Right lobe of liver (tissue), 6 donors: ENCODE data around the gene ACP3. TPM values are rescaled to one million over a fixed set of nuclear protein-coding genes. Genes with fewer than 3 reads are reported as not detected.
A peak's percentile ranks its signal among the peaks of the same experiment; 100 is the strongest.
"Not testable (repeated sequence)": the region's sequence is repeated elsewhere in the genome, so short reads cannot be mapped to it uniquely, and the experiment has no call there.

ENCODE experiments used
- ATAC-seq, 4 donors: fragments of 200-7000 bp; cut with Tn5 transposase; one replicate each; pipeline ENCODE4 v1.9.1; 2020; ENCODE audit warnings: mild to moderate bottlenecking in 4 of 4, moderate library complexity in 4 of 4
- DNase-seq, 3 donors: peaks; one replicate each; pipeline ENCODE4 v3.0.0-alpha.2; 2020
- H3K27ac ChIP-seq, 3 donors: fragments of 200-600 bp; one replicate each; pipeline ENCODE4 v1.8.0; 2022
- H3K27me3 ChIP-seq, 2 donors: fragments of 200-600 bp; one replicate each; pipeline ENCODE4 v1.8.0; 2022
- H3K36me3 ChIP-seq, 4 donors: fragments of 200-600 bp; sonication (generic) in 1 of 4; one replicate each; pipeline versions ENCODE4 v1.5.1 to v1.8.0; 2017 to 2022; ENCODE audit warnings: control low read depth in 1 of 4
- H3K4me1 ChIP-seq, 4 donors: fragments of 200-600 bp; sonication (generic) in 1 of 4; one replicate each; pipeline versions ENCODE4 v1.5.1 to v1.8.0; 2017 to 2022; ENCODE audit warnings: control low read depth in 1 of 4
- H3K4me3 ChIP-seq, 3 donors: fragments of 200-600 bp; one replicate each; pipeline ENCODE4 v1.8.0; 2022
- H3K9me3 ChIP-seq, 4 donors: fragments of 200-600 bp; sonication (generic) in 1 of 4; one replicate each; pipeline versions ENCODE4 v1.5.1 to v1.8.0; 2017 to 2022; ENCODE audit warnings: control low read depth in 1 of 4
- POLR2A ChIP-seq: fragments of 450-650 bp; IDR thresholded peaks from one replicate; pipeline ENCODE4 v1.6.1; 2017; ENCODE audit warnings: antibody characterized with exemption, mild to moderate bottlenecking
- WGBS: methylation state at CpG from one replicate; pipeline ENCODE4 v1.1.6; 2018; ENCODE audit warnings: low coverage, low lambda C conversion rate; ENCODE audit not compliant: insufficient coverage; ENCODE audit errors: missing lambda C conversion rate; 5-methylcytosine and 5-hydroxymethylcytosine counted together
- intact Hi-C, 2 donors: fragments of 100-400 bp; cut with DNase I; formaldehyde crosslinking; loops; one replicate each; pipeline versions ENCODE4 v1.11.2 to v1.14.1; 2022
- total RNA-seq, 6 experiments: library from RNA; depleted of rRNA in 2 of 6; stranded (reverse); fragments of >200 nt in 2 of 6; fragmentation: NEBNext Ultra II Directional in 3 of 6; extraction: Animal tissue kit (Norgen Biotek cat#: 25700) in 3 of 6; gene quantifications; one replicate each; pipeline versions ENCODE4 v1.1.0 to v1.2.4, GENCODE V29; 2016 to 2023
- TF ChIP-seq, protein P1 (sequence below), 4 donors: fragments of 200-600 bp in 3 of 4; fragments of 450-650 bp in 1 of 4; IDR thresholded peaks; one replicate each; pipeline versions ENCODE4 v1.5.1 to v1.8.0; 2016 to 2022; ENCODE audit warnings: antibody characterized with exemption in 4 of 4, mild to moderate bottlenecking in 2 of 4
- donor health status: DM: no; HTN: yes; CAD: no.
- donor health status: DM: no; HTN: no; CAD: no.
- donor health status: DM: no; HTN: no; CAD: no.
- donor health status: DM: no; HTN: yes; CAD: no.
- donor health status: DM: no; HTN: yes; CAD: no.

ACP3 gene
- total RNA-seq, 6 experiments from 2014 or later: 0.12 to 0.49 (median 0.22) TPM; not detected in 1

- no peak for ATAC-seq
- no peaks in the 10 kb centered on the region for H3K9me3 ChIP-seq
- no peak for DNase-seq
- H3K27me3 ChIP-seq: no peaks in the 10 kb centered on the region
- H3K4me3 ChIP-seq: no peak overlapping the region
- H3K4me1 ChIP-seq: no peaks in the 10 kb centered on the region
- no peak overlapping the region for H3K27ac ChIP-seq
- H3K36me3 ChIP-seq: no peaks in the 10 kb centered on the region
- WGBS: 45% methylated on average over 1 of the region's 1 CpG
- TF ChIP-seq POLR2A: no peak
- TF ChIP-seq, protein P1, sequence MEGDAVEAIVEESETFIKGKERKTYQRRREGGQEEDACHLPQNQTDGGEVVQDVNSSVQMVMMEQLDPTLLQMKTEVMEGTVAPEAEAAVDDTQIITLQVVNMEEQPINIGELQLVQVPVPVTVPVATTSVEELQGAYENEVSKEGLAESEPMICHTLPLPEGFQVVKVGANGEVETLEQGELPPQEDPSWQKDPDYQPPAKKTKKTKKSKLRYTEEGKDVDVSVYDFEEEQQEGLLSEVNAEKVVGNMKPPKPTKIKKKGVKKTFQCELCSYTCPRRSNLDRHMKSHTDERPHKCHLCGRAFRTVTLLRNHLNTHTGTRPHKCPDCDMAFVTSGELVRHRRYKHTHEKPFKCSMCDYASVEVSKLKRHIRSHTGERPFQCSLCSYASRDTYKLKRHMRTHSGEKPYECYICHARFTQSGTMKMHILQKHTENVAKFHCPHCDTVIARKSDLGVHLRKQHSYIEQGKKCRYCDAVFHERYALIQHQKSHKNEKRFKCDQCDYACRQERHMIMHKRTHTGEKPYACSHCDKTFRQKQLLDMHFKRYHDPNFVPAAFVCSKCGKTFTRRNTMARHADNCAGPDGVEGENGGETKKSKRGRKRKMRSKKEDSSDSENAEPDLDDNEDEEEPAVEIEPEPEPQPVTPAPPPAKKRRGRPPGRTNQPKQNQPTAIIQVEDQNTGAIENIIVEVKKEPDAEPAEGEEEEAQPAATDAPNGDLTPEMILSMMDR (IDR thresholded peaks at IDR 0.05): no peak
- intact Hi-C loops: no loop called here
Observed at GRCh38 chr3:132395126-132395525, 77.9 kb downstream of the ACP3 start.

DNA sequence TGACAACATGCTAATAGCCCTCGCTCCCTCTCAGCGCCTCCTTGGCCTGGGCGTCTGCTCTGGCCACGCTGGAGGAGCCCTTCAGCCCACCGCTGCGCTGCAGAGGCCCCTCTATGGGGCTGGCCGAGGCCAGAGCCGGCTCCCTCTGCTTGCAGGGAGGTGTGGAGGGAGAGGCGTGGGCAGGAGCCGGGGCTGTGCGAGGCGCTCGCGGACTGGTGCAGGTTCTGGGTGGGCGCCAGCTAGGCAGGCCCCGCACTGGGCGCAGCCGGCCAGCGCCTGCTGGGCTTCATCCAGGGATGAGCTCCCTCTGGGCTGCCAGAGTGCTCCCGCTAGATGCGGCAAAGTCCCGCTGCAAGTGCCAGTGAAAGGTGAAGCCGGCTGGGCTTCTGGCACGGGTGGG lies 79.0 kb downstream of the ACP3 start:
- TF ChIP-seq, protein P1 (IDR thresholded peaks at IDR 0.05): no peak
- no peak for TF ChIP-seq POLR2A
- 80% methylated on average over 1 of the region's 24 CpGs for WGBS
- DNase-seq: no peak

GRCh38 chr3:132396776-132397175 lies 79.6 kb downstream of the ACP3 start:
- H3K4me1 ChIP-seq, H3K36me3 ChIP-seq, intact Hi-C loops, DNase-seq, H3K27ac ChIP-seq, H3K9me3 ChIP-seq, H3K27me3 ChIP-seq, H3K4me3 ChIP-seq, ATAC-seq: not testable (repeated sequence)
- WGBS: no CpG with 5 or more reads among the region's 8 CpGs

More for the DNA sequence above, 79.0 kb downstream of the ACP3 start:
- Histone ChIP-seq H3K4me3 (no peak overlapping the region), H3K36me3 (no peaks in the 10 kb centered on the region), H3K27ac (no peak overlapping the region), H3K4me1 (no peaks in the 10 kb centered on the region), H3K9me3 (no peaks in the 10 kb centered on the region), H3K27me3 (no peaks in the 10 kb centered on the region)
- intact Hi-C loops: no loop called here
- no peak for ATAC-seq

- Histone ChIP-seq H3K4me3 (no peak overlapping the region), H3K9me3 (no peaks in the 10 kb centered on the region), H3K36me3 (no peaks in the 10 kb centered on the region), H3K4me1 (no peaks in the 10 kb centered on the region), H3K27ac (no peak overlapping the region), H3K27me3 (no peaks in the 10 kb centered on the region)
- TF ChIP-seq, protein P1 (IDR thresholded peaks at IDR 0.05): peak; percentile 64 to 77 (median 72)
- no peak for TF ChIP-seq POLR2A
- 61% methylated on average over 5 of the region's 5 CpGs for WGBS
- intact Hi-C loops: no loop called here
- ATAC-seq: peak; percentile 70 to 85 (median 74)
- DNase-seq: no peak
Observed at GRCh38 chr3:132399054-132399929, 82.1 kb downstream of the ACP3 start.

GRCh38 chr3:132401255-132401654 lies 84.0 kb downstream of the ACP3 start:
- intact Hi-C loops: no loop called here
- no peaks in the 10 kb centered on the region for H3K27me3 ChIP-seq
- 84% methylated on average over 12 of the region's 13 CpGs for WGBS

More at GRCh38 chr3:132401255-132401654, 84.0 kb downstream of the ACP3 start:
- no peaks in the 10 kb centered on the region for H3K9me3 ChIP-seq
- no peak for ATAC-seq
- H3K4me3 ChIP-seq: no peak overlapping the region
- no peak overlapping the region for H3K27ac ChIP-seq
- H3K36me3 ChIP-seq: no peaks in the 10 kb centered on the region
- no peak for TF ChIP-seq POLR2A
- TF ChIP-seq, protein P1 (IDR thresholded peaks at IDR 0.05): no peak
- H3K4me1 ChIP-seq: no peaks in the 10 kb centered on the region
- DNase-seq: no peak
